GM12878 (cell line): Measurements from ENCODE around the gene SELENOS.

Source experiments
- EP300 ChIP-seq, 2 experiments: fragments of 150-350 bp in 1 of 2; IDR thresholded peaks; 2 replicates each; pipeline ENCODE4 v1.6.1; 2011 to 2012; ENCODE audit warnings: low read depth in 2 of 2, low read length in 2 of 2, borderline replicate concordance in 1 of 2, improper control_type of control experiment in 1 of 2, inconsistent platforms in 1 of 2; ENCODE audit not compliant: control insufficient read depth in 1 of 2
- MTA2 ChIP-seq: fragments of 450-650 bp; IDR thresholded peaks from 2 replicates; pipeline ENCODE4 v1.6.1; 2016; ENCODE audit warnings: low read depth, mild to moderate bottlenecking, moderate library complexity
- POLR2A ChIP-seq: IDR thresholded peaks from 2 replicates; pipeline ENCODE4 v1.6.1; 2011; ENCODE audit warnings: low read depth, mild to moderate bottlenecking, low read length
- POLR2AphosphoS5 ChIP-seq: IDR thresholded peaks from 2 replicates; pipeline ENCODE4 v1.6.1; 2011; ENCODE audit warnings: mild to moderate bottlenecking, low read length, inconsistent platforms
- TAF1 ChIP-seq: IDR thresholded peaks from 2 replicates; pipeline ENCODE4 v1.6.1; 2011; ENCODE audit warnings: mild to moderate bottlenecking, low read depth, low read length, borderline replicate concordance
- ZNF384 ChIP-seq: IDR thresholded peaks from 2 replicates; pipeline ENCODE4 v1.6.1; 2012; ENCODE audit warnings: low read depth, mild to moderate bottlenecking, low read length, improper control_type of control experiment, borderline replicate concordance
- TF ChIP-seq, protein P1 (sequence below): fragments of 450-650 bp; IDR thresholded peaks from 2 replicates; pipeline ENCODE4 v1.6.1; 2017; ENCODE audit warnings: mild to moderate bottlenecking
- TF ChIP-seq, protein P2 (sequence below): fragments of 450-650 bp; formaldehyde crosslinking; IDR thresholded peaks from 2 replicates; pipeline ENCODE4 v1.4.0; 2020; ENCODE audit warnings: mild to moderate bottlenecking, moderate library complexity
- TF ChIP-seq, protein P3 (sequence below), 3 experiments: IDR thresholded peaks in 2 of 3; conservative IDR thresholded peaks in 1 of 3; 2 replicates each; pipeline ENCODE4 v1.5.1; 2011; ENCODE audit warnings: low read depth in 3 of 3, low read length in 3 of 3, mild to moderate bottlenecking in 3 of 3, control low read depth in 2 of 3, moderate library complexity in 2 of 3, inconsistent platforms in 1 of 3, mixed read lengths in 1 of 3; ENCODE audit not compliant: control insufficient read depth in 2 of 3, insufficient read depth in 1 of 3; ENCODE audit errors: extremely low read depth in 1 of 3

DNA sequence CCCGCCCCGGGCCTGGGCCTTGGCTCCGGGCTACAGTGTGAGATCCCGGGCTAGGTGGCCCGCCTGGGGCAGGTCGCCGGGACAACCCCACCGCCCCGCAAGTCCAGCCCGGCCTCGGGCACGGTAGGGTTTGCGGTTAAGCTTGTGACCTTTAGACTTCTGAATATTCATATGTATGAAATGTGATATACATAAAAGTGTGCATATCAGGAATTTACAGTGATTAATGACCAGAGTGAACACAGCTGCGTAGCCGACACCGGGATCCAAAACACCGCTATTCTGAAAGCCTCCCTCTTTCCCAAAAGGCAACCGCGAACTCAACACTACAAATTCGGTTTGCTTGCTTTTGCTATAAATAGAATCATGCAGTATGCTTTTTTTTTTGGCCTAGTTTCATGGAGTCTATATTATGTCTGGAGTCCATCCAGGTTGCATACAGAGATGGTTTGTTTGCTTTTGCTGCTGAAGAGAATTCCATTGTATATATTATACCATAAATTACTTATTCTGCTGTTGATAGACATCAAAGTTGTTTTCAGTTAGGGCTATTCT, 18.4 kb upstream of the SELENOS start:
- TF ChIP-seq, protein P1, sequence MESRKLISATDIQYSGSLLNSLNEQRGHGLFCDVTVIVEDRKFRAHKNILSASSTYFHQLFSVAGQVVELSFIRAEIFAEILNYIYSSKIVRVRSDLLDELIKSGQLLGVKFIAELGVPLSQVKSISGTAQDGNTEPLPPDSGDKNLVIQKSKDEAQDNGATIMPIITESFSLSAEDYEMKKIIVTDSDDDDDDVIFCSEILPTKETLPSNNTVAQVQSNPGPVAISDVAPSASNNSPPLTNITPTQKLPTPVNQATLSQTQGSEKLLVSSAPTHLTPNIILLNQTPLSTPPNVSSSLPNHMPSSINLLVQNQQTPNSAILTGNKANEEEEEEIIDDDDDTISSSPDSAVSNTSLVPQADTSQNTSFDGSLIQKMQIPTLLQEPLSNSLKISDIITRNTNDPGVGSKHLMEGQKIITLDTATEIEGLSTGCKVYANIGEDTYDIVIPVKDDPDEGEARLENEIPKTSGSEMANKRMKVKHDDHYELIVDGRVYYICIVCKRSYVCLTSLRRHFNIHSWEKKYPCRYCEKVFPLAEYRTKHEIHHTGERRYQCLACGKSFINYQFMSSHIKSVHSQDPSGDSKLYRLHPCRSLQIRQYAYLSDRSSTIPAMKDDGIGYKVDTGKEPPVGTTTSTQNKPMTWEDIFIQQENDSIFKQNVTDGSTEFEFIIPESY = no peak
- TF ChIP-seq POLR2AphosphoS5 (no peak), POLR2A (no peak), EP300 (IDR thresholded peaks at IDR 0.05; ENCODE audit: borderline replicate concordance in 1 of 2, control insufficient read depth in 1 of 2, low read depth in 2 of 2, low read length in 2 of 2) (no peak), TAF1 (no peak), MTA2 (no peak), ZNF384 (no peak)
- TF ChIP-seq, protein P2, sequence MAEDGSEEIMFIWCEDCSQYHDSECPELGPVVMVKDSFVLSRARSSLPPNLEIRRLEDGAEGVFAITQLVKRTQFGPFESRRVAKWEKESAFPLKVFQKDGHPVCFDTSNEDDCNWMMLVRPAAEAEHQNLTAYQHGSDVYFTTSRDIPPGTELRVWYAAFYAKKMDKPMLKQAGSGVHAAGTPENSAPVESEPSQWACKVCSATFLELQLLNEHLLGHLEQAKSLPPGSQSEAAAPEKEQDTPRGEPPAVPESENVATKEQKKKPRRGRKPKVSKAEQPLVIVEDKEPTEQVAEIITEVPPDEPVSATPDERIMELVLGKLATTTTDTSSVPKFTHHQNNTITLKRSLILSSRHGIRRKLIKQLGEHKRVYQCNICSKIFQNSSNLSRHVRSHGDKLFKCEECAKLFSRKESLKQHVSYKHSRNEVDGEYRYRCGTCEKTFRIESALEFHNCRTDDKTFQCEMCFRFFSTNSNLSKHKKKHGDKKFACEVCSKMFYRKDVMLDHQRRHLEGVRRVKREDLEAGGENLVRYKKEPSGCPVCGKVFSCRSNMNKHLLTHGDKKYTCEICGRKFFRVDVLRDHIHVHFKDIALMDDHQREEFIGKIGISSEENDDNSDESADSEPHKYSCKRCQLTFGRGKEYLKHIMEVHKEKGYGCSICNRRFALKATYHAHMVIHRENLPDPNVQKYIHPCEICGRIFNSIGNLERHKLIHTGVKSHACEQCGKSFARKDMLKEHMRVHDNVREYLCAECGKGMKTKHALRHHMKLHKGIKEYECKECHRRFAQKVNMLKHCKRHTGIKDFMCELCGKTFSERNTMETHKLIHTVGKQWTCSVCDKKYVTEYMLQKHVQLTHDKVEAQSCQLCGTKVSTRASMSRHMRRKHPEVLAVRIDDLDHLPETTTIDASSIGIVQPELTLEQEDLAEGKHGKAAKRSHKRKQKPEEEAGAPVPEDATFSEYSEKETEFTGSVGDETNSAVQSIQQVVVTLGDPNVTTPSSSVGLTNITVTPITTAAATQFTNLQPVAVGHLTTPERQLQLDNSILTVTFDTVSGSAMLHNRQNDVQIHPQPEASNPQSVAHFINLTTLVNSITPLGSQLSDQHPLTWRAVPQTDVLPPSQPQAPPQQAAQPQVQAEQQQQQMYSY (CRISPR knock-in tag) = no peak
- TF ChIP-seq, protein P3, sequence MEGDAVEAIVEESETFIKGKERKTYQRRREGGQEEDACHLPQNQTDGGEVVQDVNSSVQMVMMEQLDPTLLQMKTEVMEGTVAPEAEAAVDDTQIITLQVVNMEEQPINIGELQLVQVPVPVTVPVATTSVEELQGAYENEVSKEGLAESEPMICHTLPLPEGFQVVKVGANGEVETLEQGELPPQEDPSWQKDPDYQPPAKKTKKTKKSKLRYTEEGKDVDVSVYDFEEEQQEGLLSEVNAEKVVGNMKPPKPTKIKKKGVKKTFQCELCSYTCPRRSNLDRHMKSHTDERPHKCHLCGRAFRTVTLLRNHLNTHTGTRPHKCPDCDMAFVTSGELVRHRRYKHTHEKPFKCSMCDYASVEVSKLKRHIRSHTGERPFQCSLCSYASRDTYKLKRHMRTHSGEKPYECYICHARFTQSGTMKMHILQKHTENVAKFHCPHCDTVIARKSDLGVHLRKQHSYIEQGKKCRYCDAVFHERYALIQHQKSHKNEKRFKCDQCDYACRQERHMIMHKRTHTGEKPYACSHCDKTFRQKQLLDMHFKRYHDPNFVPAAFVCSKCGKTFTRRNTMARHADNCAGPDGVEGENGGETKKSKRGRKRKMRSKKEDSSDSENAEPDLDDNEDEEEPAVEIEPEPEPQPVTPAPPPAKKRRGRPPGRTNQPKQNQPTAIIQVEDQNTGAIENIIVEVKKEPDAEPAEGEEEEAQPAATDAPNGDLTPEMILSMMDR (IDR thresholded peaks at IDR 0.05 in 2 of 3, conservative IDR thresholded peaks at IDR 0.05 in 1 of 3; ENCODE audit: control insufficient read depth in 2 of 3, extremely low read depth in 1 of 3, insufficient read depth in 1 of 3, low read depth in 3 of 3, low read length in 3 of 3) = no peak
